NCI-H1092 treated with DMSO at 0.1 percent for 48 hours (cell line): ENCODE measurements around the gene IRX2.

Experiments used
- DNase-seq: peaks from one replicate; lab custom pipeline; 2025; lab: John Stamatoyannopoulos, UW

IRX2 gene

DNA sequence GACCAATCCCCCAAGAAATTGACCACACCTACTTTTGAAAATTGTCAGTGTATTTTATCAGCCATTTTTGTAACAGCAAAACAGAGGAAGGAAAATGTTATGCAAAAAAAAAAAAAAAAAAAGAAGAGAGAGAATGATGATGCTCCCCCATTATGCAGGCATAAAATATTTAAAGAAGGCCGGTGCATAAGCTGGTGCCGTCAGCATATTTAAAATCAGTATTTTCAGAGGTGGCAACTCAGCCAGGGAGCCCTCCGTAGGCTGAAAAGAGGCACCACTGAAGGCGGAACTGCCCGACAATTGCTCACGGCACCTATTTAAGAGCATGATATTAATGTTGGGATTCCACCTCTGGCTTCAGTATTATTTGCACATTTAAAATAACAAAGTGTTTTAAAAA, 33.4 kb downstream of the IRX2 start:
- DNase-seq: no peak

DNA sequence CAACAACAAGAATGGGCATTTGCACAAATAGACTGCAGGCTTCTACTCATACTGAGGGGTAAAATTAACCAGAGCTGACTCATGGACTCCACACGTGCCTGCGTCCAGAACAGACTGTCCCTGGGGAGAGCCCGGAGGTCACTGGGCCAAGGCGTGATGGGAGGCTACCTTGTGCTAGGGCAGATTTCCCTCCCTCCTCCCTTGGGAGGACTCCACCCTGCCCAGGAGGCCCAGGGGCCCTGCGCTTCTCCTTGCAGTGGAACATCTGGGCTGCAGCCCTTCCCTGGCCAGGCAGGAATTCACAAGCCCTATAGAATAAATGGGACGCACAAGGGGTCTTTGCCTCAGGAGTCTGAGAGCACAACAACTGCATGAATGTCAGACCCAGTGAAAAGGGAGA, 35.6 kb downstream of the IRX2 start:
- no peak for DNase-seq

DNA sequence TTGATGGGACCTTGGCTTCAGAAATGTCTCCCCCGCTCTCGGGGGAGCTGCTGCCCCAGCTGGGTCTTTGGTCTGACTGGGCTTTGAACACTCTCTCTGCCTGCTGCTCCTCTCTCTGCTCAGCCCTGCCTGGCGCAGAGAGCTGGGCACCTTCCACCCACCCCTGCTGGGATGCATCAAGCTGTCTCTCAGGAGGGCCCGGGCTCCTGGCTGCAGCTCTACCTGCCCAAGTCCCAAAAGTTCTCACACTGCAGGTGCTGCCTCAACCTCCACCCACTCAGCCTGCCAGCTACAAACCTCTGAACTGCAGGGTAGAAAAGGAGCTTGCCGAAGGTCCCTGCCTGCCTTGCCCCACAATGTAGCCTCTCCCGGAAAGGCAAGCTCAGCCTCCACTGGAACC, 36.7 kb downstream of the IRX2 start:
- no peak for DNase-seq

DNA sequence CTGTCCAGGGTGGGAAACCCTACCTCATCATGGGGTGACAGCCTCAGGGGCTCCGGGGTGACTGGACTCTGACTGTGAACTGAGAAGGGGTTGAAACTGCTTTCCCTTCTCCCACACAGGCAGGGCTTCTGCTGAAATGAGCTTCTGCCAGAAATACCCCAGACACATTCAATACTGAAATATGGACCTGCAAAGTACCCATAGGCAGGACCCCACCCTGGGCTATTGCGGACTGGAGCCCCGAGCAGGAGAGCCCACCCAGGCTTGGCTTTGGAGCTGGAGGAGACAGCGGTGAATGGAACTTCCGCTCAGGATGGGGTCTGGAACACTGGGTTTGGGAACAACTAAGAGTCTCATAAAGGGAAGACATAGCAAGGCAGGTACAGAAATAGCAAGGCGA, 37.5 kb downstream of the IRX2 start:
- no peak for DNase-seq

DNA sequence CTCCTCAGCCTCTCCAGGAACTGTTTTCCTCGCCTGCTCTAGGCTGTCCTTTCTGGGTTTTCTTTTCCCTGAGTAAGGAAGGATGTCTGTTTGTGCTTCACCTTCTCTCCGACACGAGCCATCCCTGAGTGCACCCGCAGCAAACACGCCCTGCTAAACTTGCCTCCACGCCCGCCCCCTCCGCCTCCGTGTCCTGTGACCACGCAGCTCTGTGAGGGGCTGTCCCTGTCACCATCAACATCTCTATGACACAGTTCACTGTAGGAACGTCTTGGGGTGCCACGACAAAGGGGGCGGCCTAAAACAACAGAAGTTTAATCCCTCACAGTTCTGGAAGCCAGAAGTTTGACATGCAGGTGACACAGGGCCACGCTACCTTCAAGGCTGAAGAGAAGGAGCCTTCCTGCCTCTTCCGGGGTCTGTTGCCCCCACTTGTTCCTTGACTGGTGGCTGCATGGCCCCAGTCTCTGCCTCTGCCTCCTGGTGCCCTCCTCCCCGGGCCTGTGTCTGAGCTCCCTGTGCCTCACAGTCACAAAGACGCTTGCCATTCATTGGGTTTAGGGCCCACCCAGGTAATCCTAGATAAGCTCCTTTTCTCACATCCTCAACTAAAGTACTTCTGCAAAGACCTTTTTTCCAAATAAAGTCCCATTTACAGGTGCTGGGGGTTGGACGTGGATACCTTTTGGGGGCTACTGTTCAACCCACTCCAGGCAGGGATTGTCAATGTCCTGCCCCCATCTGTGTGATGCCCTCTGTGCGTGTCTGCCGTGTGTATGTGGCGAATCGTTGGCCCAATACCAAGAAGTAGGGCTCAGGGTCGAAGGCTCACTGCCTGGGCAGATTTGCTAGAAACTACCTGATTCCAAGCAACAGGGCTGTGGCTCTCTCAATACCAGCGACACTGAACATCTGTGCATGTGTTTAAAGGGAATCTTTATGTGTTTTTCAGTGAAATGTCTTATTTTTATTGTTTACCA, 39.7 kb downstream of the IRX2 start:
- DNase-seq: no peak

DNA sequence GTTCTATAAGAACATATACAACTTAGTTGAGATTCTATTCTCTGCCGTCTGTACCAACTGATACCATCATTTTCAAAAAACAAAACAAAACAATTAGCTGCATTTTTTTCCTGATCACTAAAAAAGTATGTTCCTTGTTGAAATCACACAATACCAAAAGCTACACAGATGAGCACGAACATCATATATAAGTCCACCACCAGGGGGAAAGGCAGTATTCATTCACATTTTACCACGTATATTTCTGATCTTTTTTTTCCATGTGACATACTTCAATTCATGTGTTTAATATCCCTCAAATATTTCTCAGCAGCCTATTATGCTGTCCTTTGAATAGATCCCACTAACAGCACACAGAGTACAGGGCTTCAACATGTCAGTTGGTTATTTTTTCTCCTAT, 40.6 kb downstream of the IRX2 start:
- peak; percentile 0 for DNase-seq

DNA sequence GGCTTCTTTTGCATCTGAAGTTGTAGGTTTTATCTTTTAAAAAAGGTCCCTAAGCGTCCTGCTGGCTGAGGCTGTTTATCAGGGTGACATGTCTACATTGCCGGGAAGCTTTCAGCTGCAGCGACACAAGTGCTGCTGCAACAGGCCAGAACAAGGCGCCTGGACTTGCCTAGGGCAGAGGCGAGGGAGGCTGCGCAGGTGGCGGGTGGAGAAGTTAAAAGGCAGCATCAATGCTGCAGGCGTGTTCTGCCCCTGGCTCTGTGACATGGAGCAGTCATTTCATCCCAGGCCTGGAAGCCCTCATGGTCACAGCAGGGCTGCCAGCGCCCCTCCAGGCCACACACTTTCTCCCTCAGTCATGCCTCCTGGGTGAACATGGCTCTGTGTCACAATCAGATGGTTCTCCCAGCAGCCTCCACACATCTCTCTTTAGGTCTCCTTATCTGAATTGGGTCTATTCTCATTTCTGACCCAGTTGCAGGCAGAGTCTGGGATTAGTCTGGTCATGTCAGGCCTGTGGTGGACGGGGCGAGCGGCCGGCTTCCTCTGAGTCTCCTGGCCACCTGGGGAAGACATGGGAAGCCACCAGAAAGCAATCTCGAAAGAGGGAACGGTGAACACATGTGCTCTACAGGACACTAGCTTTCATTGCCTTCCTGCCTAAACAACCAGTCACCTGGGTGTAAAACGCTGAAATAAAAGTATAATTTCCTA, 41.3 kb downstream of the IRX2 start:
- DNase-seq: no peak

DNA sequence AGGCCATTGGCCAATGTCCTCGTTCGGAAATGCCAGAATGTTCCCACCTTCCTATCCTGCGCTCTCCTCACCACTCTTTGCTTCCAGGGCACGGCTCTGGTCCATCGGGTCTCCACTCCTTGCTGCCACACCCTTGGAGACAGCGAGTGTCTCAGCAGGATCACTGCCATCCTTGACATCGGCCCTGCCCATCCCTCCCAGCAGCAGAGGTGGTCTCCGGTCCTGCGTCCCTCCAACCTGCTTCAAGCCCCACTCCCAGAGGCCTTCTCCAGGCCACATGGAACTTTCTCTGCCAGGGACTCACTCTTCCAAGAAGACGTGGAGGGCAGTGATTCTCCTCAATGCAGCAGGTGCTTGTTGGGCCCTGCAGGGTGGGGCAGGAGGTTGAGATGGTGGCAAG, 42.7 kb downstream of the IRX2 start:
- no peak for DNase-seq

DNA sequence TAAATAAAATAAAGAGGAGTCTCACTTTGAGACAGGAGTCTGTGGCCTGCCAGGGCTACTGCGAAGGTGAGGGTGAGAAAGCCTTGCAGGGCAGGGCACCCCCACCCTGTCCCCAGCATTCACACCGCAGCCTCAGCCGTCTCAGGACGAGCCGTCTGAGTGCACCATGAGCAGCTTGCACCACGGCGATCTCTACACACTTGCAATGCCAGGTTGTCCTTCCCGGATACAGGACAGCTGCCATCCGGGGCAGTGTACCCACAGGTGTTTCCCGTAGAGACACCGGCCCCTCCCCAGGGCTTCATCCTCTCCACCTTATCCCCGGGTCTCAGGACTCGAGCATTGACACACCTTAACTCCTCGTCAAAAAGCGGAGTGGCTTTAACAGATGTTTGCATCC, 43.3 kb downstream of the IRX2 start:
- no peak for DNase-seq

DNA sequence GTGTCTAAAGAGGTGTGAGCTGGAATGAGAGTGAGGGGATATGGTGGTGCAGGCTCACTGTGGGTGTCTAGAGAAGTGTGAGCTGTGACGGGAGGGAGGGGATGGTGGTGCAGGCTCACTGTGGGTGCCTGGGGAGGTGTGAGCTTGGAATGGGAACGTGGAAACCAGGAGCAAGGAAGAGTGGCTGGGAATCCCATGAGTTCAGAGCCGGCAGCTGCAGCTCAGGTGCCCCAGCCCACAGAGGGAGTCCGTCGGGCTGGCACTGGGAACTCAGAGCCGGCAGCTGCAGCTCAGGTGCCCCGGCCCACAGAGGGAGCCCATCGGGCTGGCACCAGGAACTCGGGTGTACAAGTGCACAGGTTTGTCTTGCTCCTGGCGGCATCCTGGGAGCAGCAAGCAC, 45.6 kb downstream of the IRX2 start:
- DNase-seq: no peak

DNA sequence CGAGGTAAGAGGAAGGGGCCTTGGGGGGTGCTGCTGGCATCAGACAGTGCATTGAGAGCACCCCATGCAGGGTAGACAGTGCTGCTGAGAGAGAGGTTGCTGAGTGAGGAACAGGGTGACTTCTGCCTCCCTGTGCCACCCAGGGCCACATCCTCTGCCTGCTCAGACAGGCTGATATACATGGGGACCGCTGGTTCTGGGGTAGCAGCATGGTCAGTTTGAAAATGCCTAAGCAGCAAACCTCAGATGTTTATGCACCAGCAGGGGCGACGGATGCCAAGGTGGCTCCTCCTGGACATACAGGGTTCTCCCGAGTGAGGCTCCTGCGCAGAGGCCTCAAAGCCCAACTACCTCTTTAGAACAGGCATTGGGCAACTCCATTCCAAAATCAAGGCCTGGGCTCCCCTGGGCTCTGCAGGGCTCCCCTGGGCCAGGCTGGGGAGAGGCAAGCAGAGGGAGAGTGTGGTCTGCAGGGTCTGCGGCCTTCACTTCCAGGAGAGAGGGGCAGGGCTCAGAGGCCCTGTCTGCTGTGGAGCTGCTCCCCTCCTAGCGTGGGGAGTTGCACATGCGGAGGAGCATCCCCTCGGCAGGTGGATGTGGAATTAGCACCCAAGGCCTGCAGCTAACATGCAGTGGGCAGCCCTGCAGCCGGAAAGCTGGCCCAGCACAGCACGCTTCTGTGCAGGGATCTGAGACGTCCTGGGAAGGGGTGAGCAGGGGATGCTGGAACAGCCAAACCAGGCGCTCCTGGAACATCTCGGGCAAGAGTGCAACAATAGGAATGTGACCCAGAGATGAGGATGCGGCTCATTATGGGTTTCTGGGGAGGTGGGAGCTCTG, 46.5 kb downstream of the IRX2 start:
- DNase-seq: no peak

DNA sequence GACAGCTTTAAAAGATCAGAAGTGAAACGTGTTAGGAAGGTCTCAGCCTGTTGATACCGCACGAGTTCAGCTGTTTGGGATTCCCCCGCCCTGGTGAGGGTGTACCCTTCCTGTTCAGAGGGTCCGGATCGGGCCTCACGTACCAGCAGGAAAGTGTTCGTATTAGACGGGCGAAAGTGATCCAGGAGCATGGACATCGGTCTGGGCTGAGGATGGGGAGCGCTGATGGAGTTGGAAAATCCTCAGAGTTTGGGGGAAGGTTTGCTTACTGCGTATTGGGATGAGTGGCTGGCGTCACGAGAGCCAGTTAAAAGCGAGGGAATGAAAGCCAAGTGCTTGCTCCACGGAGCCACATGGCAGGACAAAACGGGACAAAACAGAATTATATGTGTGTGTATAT, 47.4 kb downstream of the IRX2 start:
- no peak for DNase-seq

DNA sequence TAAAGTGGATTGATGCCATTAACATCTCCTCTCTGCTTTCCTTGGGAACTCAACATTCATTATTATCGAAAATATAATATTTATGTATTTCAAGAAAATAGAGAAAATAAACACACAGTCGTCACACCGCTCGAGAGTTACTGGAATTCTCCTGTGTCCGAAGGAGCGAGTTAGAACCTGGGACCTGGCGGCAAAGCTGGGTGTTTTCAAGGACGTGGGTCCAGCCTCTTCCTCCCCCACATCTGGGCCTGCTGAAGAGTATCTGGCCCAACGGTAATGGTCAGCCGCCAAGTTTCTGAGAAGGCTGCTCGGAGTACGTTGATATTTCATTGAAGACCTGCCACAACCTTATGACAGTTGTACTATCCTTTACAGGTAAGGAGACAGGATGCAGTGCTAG, 47.9 kb downstream of the IRX2 start:
- no peak for DNase-seq

DNA sequence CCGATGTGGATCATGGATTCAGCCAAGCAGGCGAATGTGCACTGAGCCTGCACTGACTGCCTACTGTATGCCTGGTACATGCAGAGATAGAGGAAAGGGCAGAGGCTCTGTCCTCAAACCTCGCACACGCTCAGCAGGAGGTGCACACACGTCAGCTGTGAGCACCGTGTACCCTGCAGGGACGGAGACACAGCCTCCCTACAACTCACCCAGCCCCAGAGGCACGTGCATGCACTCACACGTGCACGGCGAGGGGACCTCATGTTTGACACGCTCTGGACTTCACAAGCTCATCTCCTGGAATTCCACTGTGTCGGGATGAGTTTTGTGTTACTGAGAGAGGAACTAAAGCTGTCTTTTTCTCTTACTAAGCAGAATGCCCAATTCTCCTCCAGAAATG, 48.4 kb downstream of the IRX2 start:
- DNase-seq: no peak

DNA sequence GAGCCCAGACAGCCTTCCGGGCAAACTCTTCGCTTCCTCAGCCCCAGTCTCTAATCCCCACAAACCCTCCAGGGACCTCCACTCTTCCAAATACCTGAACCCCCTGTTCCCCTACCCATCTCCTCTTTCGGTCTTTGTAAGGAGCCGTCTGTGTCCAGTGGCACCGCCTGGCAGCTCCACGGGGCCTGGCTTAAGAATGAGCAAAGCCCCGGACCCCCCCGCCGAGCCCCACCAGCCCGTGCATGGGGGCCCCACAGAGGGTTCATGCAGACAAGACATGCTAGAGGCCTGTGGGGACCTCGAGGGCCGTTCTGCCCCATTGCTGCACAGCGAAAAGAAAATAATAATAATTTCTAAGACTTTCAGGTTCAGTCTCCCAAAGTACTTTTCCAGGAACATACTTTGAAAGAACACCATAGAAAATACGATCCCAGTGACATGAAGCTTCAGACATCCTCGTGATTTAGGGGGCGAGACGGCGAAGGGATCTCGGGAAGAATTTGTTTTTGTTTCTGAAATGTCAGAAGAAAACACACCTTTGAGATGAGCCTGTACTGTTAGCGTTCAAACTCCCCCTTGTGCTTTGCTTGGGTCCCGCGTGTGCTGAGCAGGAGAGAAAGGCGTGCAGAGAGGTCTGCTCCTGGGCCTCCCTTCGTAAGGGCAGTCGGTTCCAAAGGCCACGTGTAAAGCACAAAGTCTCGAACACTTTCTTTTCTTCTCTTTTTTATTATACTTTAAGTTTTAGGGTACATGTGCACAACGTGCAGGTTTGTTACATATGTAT, 49.2 kb downstream of the IRX2 start:
- no peak for DNase-seq

DNA sequence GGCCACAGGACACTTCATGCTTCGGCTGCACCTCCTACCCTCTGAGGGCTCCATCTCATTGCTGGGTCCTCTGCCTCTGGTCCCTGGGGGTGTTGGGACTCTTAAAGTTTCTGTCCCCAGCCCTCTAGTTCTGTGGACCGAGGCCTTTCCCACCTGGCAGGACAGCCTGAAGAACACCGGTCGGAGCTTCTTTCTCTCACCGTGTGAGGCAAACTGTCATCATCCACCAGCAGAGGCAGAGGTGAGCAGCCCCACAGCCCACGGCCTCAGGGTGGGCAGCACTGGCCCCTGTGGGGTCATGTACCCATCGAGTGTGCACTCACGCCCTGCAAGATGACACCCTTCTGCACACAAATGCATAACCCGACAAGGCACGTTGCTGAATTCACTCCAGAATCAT, 49.9 kb downstream of the IRX2 start:
- DNase-seq: no peak

DNA sequence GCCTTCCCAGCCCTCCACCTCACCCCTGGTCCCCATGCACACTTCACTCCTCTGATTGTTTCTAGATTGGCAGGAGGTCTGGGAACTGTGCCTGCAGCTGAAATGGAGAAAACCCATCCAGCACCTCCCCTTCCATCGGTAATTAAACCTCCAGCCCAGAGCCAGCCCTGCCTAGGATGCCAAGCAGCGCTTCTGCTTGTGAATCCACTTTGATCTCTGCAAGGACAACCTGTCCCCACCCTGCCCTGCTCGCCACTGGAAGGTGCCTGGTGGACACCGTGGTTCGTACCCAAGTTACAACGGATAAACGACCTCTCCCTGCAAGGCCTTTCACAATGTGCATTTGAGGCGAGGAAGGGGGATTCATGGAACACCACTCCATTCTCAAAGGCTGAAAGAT, 50.6 kb downstream of the IRX2 start:
- DNase-seq: peak; percentile 48

DNA sequence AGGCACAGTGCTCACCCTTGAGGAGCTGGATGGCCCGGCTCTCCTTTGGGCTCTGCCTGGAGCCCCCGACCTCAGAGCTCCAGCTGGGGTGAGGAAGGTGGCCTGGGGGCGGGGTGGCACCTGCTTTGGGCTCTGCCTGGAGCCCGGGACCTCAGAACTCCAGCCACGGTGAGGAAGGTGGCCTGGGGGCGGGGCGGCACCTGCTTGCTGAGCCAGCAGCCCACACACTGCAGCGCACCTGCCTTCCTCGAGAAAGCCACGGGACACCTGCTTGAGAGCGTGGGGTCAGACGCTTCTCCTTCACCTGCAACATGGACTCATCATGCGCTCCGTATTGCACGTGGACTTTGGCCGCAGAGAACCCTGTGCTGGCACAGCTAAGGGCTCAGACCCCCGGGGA, 51.8 kb downstream of the IRX2 start:
- no peak for DNase-seq

DNA sequence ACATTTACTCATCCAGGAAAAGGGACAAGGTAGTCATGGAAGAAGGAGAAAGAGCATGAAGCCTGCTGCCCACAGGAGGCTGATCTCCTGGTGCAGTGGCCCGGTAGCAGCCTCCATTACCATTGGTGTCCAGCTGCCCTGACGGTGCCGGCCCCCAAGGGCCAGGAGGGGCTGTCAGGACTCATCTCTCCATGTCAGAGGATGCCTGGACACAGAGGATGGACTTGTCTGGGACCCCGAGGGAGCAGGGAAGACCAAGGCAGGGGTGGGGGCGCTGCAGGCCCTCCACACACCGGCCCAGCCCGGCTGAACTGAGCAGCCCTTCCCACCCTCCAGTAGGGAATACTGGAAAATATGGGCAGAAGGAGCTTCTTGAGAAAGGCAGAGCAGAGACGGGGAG, 52.2 kb downstream of the IRX2 start:
- no peak for DNase-seq

DNA sequence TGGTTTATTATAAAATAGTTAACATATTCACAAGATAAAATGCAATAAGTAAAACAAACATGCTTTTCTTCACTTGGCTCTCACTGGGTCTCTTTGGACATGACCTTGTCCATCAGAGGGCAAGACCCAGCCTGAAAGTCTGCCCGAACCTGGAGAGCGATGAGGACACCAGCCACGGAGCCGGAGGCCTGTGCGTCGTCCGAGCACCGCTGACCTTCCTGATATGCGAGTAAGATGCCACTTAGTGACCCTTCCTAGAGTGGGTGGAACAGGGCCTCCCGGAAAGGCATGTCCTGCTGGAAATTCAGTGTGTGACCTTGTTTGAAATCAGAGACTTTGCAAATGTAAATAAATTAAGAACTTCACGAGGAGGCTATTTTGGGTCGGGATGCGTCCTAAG, 52.9 kb downstream of the IRX2 start:
- no peak for DNase-seq

DNA sequence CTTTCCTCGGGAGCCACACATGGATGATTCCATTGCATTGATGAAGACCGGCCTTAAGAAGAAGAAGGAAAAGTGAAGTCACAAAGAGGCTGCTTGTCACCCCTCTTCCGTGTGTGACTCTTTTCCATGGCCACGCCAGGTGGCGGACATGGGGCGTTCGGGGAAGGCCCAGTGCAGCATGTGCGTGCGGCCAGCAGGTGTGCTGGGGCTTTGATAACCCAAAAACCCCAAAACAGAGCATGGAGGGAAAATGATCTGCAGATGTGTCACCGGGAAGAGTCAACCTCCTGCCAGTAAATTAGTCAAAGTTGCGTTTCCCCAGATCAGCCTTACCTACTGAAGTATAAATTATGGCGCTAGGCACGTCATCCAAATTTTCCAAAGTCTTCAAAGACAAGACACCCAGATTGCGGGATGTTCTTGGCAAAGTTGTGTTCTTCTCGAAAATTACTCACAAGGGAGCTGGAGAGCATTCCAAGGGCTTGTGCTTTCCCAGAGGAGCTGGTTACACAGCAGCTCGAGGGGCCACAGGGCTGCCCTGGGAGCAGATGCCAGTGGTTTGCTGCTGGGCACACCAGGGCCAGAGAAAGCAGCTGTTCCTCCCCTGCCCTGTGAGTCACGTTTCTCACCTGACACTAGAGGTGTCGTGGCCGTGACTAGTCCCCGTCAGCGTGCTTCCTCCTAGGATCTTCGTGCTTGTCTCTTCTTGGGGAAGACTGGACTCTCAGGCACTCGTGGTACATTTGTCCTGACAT, 53.9 kb downstream of the IRX2 start:
- no peak for DNase-seq
